GM20431 (cell line): Measurements from ENCODE around the gene BPTF.
"Not testable (repeated sequence)": the region's sequence is repeated elsewhere in the genome, so short reads cannot be mapped to it uniquely, and the experiment has no call there.

Experiments
- in situ Hi-C: fragments of 300-500 bp; cut with MseI, MboI; formaldehyde crosslinking; loops from one replicate; pipeline ENCODE4 v1.15.0; 2020; ENCODE audit warnings: low sequenced_read_pairs; ENCODE audit not compliant: unreplicated experiment

The BPTF gene

GRCh38 chr17:67996301-67997171, 171.2 kb downstream of the BPTF start, which contains the start of gene C17orf58:
TSS of gene C17orf58 (minus strand) at chr17:67996469. CDS start at chr17:67996198, 271 bp downstream.
- in situ Hi-C loops = not testable (repeated sequence)

GRCh38 chr17:67998466-67998865, 173.2 kb downstream of the BPTF start:
- in situ Hi-C loops = no loop called here

- in situ Hi-C loops = no loop called here
These were observed 174.1 kb downstream of the BPTF start for GRCh38 chr17:67999291-67999911.

GRCh38 chr17:68004201-68004600, 178.9 kb downstream of the BPTF start:
- in situ Hi-C loops = no loop called here

GRCh38 chr17:68006797-68007196, 181.5 kb downstream of the BPTF start:
- in situ Hi-C loops = no loop called here

GRCh38 chr17:68011199-68011665, 185.9 kb downstream of the BPTF start:
- in situ Hi-C loops = no loop called here

- in situ Hi-C loops = no loop called here
These were observed 188.1 kb downstream of the BPTF start for GRCh38 chr17:68013385-68013784.

GRCh38 chr17:68015081-68015723, 189.9 kb downstream of the BPTF start:
- in situ Hi-C loops = no loop called here

GRCh38 chr17:68016838-68017237, 191.5 kb downstream of the BPTF start:
- in situ Hi-C loops = no loop called here

- in situ Hi-C loops = not testable (repeated sequence)
These were observed 193.2 kb downstream of the BPTF start for GRCh38 chr17:68018493-68018892.

GRCh38 chr17:68019336-68019674, 194.0 kb downstream of the BPTF start:
- in situ Hi-C loops = no loop called here

GRCh38 chr17:68019675-68020408, 194.5 kb downstream of the BPTF start:
- in situ Hi-C loops = no loop called here

GRCh38 chr17:68020409-68020756, 195.1 kb downstream of the BPTF start:
- in situ Hi-C loops = no loop called here

- in situ Hi-C loops = not testable (repeated sequence)
These were observed 195.5 kb downstream of the BPTF start for GRCh38 chr17:68020791-68021190.

- in situ Hi-C loops = no loop called here
These were observed 196.7 kb downstream of the BPTF start for GRCh38 chr17:68021963-68022362.

- in situ Hi-C loops = not testable (repeated sequence)
These were observed 197.2 kb downstream of the BPTF start for GRCh38 chr17:68022547-68022946.

- in situ Hi-C loops = no loop called here
These were observed 204.4 kb downstream of the BPTF start for GRCh38 chr17:68029512-68030215.
